Fibroblast of pulmonary artery (primary cell): ENCODE results near the gene MAP7D1.

Experiments used
- DNase-seq: peaks from one replicate; pipeline ENCODE4 v3.0.0-alpha.2; 2010; ENCODE audit warnings: low read depth
- H3K4me3 ChIP-seq: replicated peaks from 2 replicates; pipeline ENCODE4 v1.5.1; 2011; ENCODE audit warnings: low read depth, mild to moderate bottlenecking, control low read depth, low read length, moderate library complexity
- CTCF ChIP-seq: IDR thresholded peaks from 2 replicates; pipeline ENCODE4 v1.5.1; 2011; ENCODE audit warnings: mild to moderate bottlenecking, control low read depth, low read length, inconsistent platforms; ENCODE audit errors: missing control alignments

Gene MAP7D1

GRCh38 chr1:36166136-36166535, 10.2 kb downstream of the MAP7D1 start:
- no peak for TF ChIP-seq CTCF
- DNase-seq = no peak
- H3K4me3 ChIP-seq = no peak overlapping the region

- peak; percentile 35 for DNase-seq
- no peak overlapping the region for H3K4me3 ChIP-seq
- TF ChIP-seq CTCF = no peak
Measured at GRCh38 chr1:36166938-36167905, 11.3 kb downstream of the MAP7D1 start.

GRCh38 chr1:36168514-36168913, 12.6 kb downstream of the MAP7D1 start:
- no peak for TF ChIP-seq CTCF
- H3K4me3 ChIP-seq = no peak overlapping the region
- DNase-seq = peak; percentile 49

DNA sequence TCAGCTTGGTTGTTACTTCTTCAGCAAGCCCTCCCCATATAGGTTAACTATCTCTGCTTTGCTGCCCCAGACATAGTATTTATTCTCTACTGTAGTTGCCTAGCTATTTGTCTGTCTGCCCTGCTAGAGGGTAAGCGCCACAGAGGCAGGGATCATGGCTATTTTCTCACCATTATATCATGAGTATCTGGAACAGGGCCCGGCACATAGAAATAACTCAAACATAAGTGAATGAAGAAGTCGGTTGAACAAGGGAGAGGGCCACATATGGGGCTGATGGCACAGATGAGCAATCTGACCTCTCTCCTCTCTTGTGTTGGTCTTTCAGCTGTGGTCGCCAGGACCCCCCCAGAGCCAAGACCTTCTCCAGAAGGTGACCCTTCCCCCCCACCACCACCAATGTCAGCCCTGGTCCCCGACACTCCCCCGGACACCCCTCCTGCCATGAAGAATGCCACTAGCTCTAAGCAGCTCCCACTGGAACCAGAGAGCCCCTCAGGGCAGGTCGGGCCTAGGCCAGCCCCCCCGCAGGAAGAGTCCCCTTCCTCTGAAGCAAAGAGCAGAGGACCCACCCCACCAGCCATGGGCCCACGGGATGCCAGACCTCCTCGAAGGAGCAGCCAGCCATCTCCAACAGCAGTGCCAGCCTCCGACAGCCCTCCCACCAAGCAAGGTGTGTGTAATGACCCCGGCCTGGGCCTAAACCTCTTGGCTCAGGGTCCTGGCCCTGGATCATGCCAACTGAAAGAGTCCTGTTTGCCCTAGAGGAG, 14.9 kb downstream of the MAP7D1 start:
- no peak for DNase-seq
- no peak overlapping the region for H3K4me3 ChIP-seq
- no peak for TF ChIP-seq CTCF

DNA sequence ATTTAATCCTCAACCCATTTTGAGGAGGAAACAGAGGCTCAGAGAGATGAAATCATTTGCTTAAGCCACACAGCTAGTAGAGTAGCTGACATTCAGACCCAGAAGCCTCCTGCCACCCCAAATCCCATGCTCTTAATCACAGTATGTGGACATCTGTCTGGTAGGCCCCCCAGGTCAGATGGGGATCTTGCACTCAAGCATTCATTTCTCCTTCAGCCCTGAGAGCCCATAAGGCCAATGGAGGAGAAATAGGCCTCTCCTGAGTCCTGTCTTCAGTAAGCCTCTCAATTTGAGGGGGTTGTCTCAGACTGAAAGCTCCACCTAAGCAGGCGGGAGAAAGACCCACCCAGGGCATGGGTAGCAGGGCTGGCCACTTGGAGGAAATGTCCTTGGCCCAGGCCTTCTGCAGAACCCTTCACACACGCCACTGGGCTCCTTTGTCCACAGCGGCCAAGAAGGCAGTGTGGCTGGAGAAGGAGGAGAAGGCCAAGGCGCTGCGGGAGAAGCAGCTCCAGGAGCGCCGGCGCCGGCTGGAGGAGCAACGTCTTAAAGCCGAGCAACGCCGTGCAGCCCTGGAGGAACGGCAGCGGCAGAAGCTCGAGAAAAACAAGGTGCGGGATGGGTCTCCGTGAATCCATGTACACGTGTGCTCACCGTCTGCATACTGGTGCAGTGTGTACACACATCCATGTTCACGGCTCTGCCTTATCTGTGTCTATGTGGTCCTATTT, 16.2 kb downstream of the MAP7D1 start:
- DNase-seq = no peak
- no peak overlapping the region for H3K4me3 ChIP-seq
- no peak for TF ChIP-seq CTCF

- TF ChIP-seq CTCF = no peak
- no peak overlapping the region for H3K4me3 ChIP-seq
- peak; percentile 86 for DNase-seq
Measured at GRCh38 chr1:36172983-36173382, 17.0 kb downstream of the MAP7D1 start.
